ENCODE results near the gene ARID4A.

DNA sequence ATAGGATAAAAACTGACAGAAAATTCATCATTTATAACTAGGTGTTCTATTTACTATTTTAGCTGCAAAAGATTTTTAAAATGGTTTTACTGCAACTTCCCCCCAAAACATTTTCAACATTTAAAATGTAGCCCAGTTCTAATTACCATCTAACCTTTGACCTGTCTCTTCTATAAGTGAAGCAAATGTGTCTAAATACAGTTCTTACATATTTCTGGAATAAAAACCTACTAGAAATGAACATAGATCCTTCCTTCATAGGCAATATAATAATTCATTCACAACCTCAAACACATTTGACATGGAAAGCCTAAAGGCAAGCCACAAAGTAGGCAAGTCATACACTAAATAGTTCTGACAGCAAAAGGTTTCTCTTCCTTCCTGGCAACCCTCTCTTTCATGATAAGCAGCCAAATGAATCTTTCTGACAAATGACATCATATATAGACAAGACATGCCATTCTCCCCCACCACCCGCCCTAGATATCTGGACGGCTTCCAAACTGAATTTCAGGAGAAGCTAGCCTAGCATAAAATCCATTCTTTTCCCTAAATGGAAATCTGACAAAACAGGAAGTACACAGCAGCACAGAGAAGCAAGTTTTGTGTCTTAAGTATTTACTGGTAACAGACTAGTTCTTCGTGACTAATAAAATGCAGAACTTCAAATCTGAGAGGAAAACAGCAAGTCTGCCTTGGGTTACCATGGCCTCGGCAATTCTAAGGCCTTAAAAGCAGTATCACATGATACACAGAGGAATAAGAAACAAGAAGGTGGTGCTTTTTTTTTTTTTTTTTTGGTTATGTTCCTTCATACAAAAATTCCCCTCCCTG is 17.2 kb upstream of the ARID4A start:
- TF ChIP-seq, protein P1, sequence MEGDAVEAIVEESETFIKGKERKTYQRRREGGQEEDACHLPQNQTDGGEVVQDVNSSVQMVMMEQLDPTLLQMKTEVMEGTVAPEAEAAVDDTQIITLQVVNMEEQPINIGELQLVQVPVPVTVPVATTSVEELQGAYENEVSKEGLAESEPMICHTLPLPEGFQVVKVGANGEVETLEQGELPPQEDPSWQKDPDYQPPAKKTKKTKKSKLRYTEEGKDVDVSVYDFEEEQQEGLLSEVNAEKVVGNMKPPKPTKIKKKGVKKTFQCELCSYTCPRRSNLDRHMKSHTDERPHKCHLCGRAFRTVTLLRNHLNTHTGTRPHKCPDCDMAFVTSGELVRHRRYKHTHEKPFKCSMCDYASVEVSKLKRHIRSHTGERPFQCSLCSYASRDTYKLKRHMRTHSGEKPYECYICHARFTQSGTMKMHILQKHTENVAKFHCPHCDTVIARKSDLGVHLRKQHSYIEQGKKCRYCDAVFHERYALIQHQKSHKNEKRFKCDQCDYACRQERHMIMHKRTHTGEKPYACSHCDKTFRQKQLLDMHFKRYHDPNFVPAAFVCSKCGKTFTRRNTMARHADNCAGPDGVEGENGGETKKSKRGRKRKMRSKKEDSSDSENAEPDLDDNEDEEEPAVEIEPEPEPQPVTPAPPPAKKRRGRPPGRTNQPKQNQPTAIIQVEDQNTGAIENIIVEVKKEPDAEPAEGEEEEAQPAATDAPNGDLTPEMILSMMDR (IDR thresholded peaks at IDR 0.05): no peak
- no peak for TF ChIP-seq POLR2A (IDR thresholded peaks at IDR 0.05)

All from heart left ventricle (tissue), 13 donors.